Measurements from ENCODE around the gene AKAP11.

DNA sequence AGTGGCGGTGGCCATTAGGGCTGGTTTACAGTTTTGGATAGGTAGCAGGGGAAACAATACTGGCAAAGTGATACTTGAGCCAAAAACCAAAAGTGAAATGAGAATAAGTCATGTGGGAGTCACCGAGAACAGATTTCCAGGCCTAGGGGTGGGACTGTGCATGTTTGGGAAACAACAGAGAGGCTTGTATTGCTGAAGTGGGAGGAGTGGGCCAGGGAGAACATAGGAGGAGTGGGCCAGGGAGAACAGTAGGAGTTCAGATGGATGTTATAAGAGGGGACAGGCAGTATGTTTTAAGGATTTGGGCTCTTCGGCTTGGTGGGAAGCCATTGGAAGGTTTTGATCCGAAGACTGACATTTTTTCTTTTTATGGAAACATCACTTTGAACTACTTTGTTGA lies 35.5 kb downstream of the AKAP11 start:
- TF ChIP-seq EZH2 (IDR thresholded peaks at IDR 0.05) (no peak), FOXP2 (optimal IDR thresholded peaks at IDR 0.05; ENCODE audit: control extremely low read depth, extremely low read length, insufficient read depth) (no peak), POLR2AphosphoS5 (IDR thresholded peaks at IDR 0.05; ENCODE audit: borderline replicate concordance, low read depth, low read length) (no peak)

Measured in SK-N-MC (cell line).